SIG-M5 treated with dmso at 0.1 percent for 504 hours (cell line): ENCODE results near the gene C2orf80.
"Not testable (repeated sequence)": the region's sequence is repeated elsewhere in the genome, so short reads cannot be mapped to it uniquely, and the experiment has no call there.

Experiments
- DNase-seq: peaks from one replicate; lab custom pipeline; 2025; ENCODE audit not compliant: unreplicated experiment; lab: John Stamatoyannopoulos, UW

C2orf80 gene

DNA sequence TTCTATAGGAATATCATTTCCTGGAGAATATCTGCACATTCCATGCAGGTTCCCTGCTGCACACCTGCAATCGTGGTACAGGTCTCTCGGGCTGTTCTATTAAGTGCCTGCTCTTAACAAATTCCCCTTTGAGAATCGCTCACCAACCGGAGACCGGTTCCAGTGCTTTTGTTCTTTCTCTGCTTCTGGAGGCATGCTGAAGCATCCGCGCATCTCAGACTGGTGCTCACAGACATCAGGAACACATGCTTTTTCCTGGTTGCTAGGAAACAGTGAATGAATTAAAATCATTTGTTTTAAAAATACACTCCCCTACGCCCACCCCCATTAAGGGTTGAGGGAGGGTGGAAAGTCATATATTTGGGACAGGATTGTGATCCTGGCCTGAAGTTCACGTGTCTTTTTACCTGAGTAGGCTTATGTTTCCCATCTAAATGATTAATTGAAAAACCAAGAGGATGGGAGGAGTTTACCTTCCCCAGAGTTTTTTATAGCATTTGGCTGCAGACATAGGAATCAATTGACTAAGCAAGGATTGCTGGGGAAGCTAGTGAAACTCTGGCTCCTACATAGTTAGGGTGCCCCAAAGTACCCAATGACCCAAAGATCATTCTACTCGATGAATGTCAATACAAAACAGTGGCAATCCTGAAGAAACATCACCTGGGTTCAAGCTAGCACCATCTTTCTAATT is at the start of gene C2orf80:
C2orf80 (minus strand) TSS at position 221 of the 694 bp plus-strand sequence. CDS start 3,044 bp downstream, outside the sequence.
- DNase-seq, result no peak

DNA sequence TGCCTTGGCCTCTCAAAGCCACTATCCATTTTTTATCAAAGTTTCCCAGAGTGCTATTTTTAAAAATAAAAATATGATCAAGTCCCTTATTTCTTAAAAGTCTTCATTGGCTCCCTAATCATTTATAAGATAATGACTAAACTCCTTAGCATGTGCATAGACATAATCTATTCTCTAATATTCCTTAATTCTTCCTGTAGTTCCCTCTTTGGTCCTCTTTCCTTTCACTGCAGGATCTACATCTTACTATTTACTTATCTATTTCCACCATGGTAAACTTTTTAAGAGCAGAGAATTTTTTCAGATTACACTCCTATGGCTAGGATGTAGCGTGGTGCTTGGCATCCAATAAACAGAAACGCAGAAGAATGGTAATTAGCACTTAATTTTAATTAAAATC is 46.0 kb upstream of the C2orf80 start:
- no peak for DNase-seq

DNA sequence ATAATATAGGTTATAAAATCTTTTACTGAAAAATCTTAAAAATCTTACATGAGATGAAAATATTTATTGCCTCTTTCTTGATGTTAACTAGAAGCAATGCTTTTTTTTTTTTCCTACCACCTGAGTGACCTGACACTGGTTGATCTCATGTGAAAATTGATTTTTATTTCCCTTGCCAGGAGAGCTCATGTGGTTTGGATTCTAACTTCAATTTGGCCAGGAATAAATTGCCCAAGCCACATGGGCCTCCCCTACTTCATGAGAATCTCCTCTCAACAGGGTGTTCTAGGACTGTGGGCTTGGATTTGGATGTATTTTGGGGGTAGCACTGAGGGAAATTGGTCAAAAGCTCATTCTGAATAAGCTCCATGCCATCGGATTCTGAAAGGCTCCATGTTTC is 45.0 kb upstream of the C2orf80 start:
- no peak for DNase-seq

DNA sequence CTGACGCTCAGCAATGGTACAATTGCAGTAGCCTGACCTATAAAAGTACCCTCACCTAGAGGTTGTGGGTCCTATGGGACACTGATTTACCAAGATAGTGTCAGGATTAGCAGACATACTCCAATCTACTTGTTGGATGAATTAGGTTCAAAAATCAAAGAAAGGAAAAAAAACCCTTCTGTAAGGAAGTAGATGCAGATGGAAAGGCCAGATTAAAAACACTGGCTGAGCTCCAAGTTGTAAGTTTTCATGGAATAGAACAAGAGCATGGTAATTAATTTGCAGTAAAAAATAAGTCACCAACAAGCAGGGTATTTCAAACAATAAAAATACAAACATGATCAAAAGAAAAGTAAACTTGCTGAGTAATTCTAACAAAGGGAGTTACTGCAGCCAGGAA is 38.6 kb upstream of the C2orf80 start:
- no peak for DNase-seq

DNA sequence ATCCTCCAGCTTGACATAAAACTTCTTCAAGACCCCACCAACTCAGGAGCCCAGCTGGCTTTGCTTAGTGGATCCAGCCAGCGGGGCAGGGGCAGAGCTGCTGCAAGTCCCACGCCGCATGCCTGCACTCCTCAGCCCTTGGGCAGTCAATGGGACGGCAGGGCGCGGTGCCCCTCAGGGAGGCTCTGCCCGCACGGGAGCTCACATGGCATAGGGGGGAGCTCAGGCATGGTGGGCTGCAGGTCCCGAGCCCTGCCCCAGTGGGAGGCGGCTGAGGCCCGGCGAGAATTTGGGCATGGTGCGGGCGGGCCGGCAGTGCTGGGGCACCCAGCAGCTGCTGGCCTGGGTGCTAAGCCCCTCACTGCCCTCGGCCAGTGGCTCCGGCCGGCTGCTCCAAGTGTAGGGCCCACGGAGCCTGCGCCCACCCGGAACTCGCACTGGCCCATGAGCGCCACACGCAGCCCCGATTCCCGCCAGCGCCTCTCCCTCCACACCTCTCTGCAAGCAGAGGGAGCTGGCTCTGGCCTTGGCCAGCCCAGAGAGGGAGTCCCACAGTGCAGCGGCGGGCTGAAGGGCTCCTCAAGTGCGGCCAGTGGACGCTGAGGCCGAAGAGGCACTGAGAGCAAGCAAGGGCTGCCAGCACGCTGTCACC is 37.9 kb upstream of the C2orf80 start:
- DNase-seq, result no peak

DNA sequence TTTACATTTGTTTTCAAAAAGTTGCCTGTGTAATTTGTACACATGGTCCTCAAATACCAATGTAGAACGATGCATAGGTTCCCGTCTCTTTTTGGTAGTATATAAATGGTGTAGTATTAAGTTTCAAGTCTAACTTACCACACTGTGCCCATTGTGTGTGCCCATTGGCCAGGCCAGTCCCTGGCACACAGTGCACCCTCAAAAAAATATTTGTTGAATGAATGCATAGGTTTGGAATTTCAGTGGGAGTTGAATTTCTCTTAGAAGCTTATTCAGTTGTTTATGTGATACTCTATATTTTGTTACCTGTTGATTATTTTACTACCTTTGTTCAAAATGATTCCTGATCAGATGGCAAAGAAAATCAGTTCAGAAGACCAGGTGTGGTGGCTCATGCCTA is 35.0 kb upstream of the C2orf80 start:
- no peak for DNase-seq

DNA sequence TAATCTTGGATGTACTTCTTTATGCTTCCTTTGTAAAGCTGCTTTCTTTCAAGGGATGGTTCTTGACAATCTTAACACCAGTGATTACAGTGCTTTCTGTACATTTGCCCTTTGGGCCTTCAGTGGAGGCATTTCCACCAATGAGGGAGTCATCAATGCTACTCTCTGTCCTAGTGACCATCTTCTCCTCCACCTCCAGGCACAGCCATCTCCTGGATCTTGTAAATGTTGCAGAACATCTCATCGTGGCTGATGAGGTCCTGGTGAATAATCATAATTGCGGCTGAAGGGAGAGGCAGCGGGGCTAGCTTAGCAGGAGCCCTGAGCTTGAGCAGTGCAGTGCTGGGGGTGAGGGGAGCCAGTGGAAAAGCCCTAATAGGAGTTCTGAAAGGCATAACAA is 32.5 kb upstream of the C2orf80 start:
- no peak for DNase-seq

DNA sequence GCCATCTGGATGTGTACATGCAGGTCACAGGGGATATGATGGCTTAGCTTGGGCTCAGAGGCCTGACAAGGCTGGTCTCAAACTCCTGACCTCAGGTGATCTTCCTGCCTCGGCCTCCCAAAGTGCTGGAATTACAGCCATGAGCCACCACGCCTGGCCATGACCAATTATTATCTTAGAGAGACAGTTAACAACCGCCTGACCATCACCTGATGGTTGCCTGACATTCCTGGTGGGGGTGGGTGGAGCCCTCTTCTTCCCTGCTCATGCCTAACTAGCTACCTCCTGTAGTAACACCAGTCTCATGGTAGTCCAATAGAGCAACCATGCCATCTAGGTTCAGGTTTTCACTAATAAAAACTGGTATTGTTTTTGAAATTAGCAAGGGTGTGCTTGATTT is 32.0 kb upstream of the C2orf80 start:
- not testable (repeated sequence) for DNase-seq

DNA sequence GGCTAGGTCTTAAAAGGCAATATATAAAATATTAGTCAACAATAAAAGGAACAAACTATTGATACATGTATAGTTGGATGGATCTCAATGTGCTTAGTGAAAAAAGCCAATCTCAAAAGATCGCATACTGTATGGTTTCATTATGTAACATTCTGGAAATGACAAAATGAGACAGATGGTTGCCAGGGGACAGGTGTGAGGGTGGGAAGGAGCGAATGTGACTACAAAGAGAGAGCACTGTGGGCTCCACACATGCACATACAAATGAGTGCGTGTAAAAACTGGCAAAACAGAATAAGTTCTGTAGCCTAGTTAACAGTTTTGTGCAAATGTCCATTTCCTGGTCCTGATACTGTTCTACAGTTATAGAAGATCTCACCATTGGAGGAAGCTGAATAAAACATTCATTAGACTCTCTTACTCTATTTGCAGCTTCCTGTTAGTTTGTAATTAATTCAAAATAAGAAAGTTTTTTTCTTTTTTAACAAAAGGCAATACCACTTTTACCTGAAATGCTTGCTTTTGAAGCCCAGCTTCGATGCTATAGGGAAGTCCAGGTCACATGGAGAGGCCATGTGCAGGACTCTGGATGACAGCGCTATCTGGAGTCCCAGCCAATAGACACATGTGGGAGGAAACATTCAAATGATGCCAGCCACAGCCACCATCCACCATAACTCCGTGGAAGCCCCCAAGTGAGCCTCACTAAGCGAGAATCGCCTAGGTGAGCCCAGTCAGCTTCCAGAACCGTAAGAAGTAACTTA is 21.0 kb upstream of the C2orf80 start:
- no peak for DNase-seq

DNA sequence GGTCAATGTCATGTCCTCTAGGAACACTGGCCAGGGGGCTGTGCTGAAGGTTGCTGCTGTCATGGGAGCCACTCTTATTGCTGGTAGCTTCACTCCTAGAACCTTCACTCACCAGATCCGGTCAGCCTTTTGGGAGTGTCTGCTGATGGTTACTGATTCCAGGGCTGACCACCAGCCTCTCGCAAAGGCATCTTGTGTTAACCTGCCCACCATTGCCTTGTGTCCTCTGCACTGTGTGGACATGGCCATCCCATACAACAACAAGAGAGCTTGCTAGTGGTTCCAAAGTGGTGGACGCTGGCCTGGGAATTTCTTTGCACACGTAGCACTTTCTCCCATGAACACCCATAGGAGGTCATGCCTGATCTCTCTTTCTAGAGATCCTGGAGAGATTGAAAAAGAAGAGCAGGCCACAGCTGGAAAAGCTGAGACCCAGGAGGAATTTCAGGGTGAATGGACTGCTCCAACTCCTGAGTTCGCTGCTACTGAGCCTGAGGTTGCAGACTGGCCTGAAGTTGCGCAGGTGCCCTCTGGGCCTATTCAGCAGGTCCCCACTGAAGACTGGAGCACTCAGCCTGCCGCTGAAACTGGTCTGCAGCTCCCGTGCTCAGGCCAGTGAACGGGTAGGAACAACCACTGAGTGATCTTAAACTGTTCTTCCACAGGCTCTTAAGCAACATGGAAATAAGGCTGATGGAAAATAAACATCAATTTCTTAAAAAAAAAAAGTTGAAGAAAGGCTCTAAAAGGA is 18.7 kb upstream of the C2orf80 start:
- DNase-seq, result no peak

DNA sequence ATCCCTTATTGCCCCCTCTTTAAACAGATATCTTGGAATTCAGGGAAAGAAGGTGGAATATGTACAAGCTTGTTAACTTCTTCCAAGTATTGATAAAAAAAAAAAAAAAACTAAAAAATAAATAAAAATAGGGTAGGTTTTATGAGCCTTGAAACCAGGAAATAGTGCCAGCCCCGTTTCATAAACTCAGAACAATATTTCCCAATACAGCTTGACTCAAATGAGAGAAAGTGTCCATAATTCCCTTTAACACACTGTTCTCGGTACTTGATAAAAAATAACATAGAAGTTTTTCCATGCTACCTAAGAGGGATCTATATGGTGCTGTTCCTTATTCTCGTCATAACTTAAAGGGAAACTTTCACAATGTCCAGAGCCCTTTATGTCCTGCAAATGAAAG is 17.9 kb upstream of the C2orf80 start:
- no peak for DNase-seq

DNA sequence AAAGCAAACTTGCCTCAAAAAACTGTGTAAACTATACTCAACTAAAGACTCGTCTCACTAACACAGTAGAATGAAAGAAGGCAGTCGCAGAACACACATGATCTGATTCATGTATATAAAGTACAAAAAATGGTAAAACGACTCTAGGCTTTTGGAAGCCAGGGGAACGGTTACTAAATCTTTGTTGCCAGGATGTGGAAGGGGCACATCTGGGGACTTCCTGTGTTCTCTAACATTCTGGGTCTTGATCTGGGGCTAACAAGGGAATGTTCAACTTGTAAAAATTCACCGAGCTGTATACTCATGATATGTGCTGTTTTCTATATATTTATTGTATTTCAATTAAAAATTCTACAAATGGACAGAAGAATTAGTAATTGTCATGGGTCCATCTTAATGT is 14.3 kb upstream of the C2orf80 start:
- DNase-seq, result no peak

DNA sequence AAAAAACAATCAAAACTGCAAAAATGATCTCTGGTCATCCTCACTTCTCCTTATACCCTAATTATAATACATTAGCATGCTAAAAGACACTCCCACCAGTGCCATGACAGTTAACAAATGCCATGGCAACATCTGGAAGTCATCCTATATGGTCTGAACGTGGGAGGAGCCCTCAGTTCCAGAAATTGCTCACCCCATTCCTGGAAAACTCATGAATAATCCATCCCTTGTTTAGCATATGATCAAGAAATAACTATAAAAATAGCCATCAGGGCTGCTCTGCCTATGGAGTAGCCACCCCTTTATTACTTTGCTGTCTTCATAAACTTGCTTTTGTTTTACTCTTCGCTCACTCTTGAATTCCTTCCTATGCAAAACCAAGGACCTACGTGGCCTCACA is 5.7 kb upstream of the C2orf80 start:
- DNase-seq, result no peak

DNA sequence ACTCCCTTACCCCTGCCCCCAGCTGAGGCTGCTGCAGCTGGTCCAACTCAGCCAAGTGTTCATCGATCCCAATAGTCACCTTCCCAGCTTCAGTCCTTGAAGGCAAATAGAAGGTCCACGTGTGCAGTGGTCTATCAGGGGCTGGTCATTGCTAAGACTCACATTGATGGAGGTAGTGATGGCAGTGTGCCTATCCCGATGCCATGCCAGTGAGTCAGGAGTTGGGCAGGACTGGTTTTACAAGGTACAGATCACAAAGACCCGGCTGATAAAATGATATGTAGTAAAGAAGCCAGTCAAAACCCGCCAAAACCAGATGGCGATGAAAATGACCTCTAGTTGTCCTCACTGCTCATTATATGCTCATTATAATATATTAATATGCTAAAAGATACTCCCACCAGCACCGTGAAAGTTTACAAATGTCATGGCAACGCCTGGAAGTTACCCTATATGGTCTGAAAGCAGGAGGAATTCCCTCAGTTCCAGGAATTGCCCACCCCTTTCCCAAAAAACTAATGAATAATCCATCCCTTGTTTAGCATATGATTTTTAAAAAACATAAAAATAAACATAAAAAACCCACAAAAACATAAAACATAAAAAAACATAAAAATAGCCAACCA is 2.9 kb upstream of the C2orf80 start:
- no peak for DNase-seq

DNA sequence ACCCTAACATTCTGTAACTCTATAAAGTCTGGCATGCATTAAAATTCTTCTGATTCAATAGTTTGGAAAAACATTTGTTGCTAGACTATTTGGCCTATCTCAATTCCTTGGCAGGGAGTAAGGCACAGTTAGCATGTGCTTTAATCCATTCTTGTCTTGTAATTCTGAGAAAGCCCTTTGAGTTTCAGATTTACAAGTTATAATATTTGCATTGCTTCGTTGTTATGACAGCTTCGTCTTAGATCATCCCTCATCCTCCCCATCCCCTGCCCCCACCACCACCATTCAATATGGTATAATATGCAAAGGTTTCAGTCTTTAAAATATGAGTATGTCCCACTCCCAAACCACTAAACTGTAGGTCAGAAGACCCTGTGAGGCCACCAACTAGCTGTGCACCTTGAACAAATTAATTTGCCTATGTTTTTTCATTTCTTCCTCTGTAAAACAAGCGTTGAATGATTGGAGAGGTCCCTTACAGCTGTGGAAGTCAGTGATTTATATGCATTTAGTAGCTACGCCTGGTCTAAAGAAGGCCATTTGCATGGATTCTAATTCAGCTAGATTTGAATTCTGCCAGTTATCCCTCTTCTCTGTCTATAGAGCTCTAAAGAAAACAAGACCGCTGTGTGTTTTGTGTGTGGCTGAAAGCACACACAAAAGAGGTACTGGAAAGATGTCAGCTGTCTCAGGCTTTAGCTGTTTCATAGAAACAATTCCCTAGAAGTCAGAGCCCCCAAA is 591 bp downstream of the C2orf80 start:
- no peak for DNase-seq

DNA sequence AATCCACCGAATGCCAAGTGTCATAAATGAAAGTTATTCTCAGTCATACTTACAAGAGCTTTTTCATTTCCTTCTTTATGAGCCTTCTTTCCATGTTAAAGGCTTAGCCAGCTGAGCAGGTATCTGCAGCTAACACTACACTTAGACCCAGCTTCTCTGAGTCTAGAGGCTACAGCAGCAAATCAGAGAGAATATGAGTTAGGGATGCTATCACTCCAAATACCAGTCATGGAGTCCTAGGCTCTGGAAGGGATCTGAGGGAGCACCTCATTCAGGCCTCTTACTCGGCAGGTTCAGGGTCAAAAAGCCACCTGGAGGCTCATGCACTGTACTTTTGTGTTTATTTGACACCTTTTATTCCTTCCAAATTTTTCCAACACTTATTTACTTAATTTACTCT is 2.9 kb downstream of the C2orf80 start:
- DNase-seq, result no peak

DNA sequence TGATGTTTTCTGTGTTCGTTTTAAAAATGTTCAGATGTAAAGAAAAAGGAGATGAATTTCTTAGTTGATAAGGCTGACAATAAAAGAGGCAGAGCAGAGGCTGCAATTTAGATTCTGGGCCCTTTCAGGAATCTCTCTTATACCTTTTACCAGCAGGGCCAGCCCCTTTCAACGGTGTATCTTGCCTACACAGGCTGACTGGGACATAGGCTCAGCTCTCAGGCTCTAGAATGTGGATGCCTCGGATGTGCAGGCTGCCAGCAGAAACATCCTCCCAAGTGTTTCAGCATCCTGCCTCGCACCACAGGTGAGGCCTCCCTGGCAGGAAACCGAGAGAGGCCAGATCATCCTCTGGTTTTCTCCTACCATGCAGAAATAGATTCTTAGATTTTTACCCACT is 3.4 kb downstream of the C2orf80 start:
- DNase-seq, result no peak

DNA sequence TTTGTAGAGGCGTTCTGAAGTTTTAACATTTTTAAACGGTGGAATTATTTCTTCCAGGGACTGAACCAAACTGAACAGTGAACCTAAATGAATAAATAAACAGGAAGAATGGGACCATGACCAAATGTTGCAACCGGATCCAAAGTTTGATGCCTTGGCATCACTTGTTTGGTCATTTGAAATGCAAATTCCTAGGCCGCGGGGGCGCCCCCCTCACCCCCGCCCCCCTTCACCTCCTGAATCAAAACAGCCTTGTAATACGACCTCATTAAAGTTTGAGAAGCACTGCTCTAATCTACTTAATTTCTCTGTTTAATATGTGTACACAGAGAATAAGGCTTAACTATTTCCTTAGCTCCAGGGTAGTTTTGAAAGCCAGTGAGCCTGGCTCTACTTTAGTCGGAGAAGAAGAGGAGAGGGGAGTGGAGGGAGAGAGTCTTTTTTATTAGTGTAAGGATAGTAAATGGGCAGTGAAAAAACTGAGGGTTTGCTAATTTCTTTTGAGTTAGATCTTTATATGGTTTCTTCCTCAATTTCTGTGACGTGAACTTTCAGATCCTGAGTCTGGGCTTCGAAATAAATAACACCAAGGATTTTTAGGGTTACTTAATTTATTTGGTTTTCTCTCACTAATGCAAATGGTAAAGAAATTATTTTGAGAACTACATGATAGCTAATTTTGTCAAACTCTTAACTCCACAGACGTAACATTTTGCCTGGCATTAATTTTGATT is 5.7 kb downstream of the C2orf80 start:
- no peak for DNase-seq

DNA sequence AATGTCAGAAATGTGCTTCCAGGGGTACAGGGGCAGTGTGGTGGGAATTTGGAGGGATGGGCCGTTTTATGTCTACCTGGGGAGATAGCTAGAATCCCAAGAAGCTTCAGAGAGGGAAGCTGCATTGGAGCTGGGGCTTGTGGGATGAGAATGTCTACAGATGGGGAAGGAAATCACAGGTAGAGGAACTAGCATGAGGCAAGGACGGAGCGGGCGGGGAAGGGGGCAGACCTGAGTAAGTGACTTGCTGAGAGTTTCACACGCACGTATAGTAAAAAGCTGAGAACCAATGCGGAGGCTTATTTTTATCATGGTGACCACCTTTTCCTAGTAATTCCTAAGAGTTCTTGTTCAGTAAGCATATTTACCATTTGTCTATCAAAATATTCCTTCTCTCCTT is 6.3 kb downstream of the C2orf80 start:
- no peak for DNase-seq

DNA sequence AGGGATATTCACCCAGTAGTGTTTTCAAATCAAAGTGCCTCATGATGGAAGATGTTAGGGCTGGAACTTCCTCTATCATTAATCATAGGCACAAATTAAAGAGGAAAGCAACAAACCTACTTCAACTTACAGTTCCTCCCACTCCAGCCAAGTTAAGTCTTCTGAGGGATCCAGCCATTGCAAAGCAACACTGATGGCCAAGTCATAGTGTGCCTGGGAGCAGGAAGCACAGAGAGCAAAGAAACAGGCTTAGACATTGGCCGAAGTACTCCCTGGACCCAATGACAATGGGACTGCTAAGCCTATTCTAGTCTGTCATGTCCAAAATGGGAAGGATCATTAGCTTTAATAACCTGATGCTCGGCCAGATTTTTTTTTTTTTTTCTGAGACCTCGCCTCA is 7.0 kb downstream of the C2orf80 start:
- DNase-seq, result no peak
